HEK293 (cell line): ENCODE data around the gene HYOU1.

Source experiments
- BCL11A ChIP-seq: fragments of 450-650 bp; formaldehyde crosslinking; IDR thresholded peaks from 2 replicates; pipeline ENCODE4 v1.5.1; 2016; ENCODE audit warnings: low read depth, missing biosample characterization, missing genetic modification characterization
- HOXC10 ChIP-seq: sonication (generic); formaldehyde crosslinking; IDR thresholded peaks from 2 replicates; pipeline ENCODE4 v1.8.1; 2023; ENCODE audit warnings: mild to moderate bottlenecking, missing genetic modification reagents
- SP7 ChIP-seq: fragments of 450-650 bp; formaldehyde crosslinking; IDR thresholded peaks from 2 replicates; pipeline ENCODE4 v1.5.1; 2016; ENCODE audit warnings: missing biosample characterization, missing genetic modification characterization
- YY1 ChIP-seq: fragments of 450-650 bp; formaldehyde crosslinking; IDR thresholded peaks from 2 replicates; pipeline ENCODE4 v1.5.1; 2018; ENCODE audit warnings: missing biosample characterization, missing genetic modification characterization
- ZBTB20 ChIP-seq: fragments of 450-650 bp; formaldehyde crosslinking; IDR thresholded peaks from 2 replicates; pipeline ENCODE4 v1.5.1; 2016; ENCODE audit warnings: missing biosample characterization, missing genetic modification characterization
- ZNF211 ChIP-seq: fragments of 450-650 bp; formaldehyde crosslinking; IDR thresholded peaks from 2 replicates; pipeline ENCODE4 v1.5.1; 2016; ENCODE audit warnings: low read depth, missing biosample characterization, missing genetic modification characterization
- ZNF23 ChIP-seq: fragments of 450-650 bp; formaldehyde crosslinking; IDR thresholded peaks from 2 replicates; pipeline ENCODE4 v1.5.1; 2016; ENCODE audit warnings: missing biosample characterization, missing genetic modification characterization, borderline replicate concordance
- ZNF274 ChIP-seq, 2 experiments: fragments of 200-500 bp in 1 of 2; fragments of 450-650 bp in 1 of 2; sonication (Bioruptor generic) in 1 of 2; formaldehyde crosslinking in 1 of 2; IDR thresholded peaks; 2 replicates each; pipeline versions ENCODE4 v1.5.1 to v1.6.1; 2014 to 2016; ENCODE audit warnings: borderline replicate concordance in 1 of 2, inconsistent platforms in 1 of 2, low read length in 1 of 2, missing biosample characterization in 1 of 2, missing genetic modification characterization in 1 of 2
- ZNF341 ChIP-seq: fragments of 450-650 bp; formaldehyde crosslinking; IDR thresholded peaks from 2 replicates; pipeline ENCODE4; 2016; ENCODE audit warnings: low read depth, missing biosample characterization, missing genetic modification characterization
- ZNF416 ChIP-seq: fragments of 450-650 bp; formaldehyde crosslinking; IDR thresholded peaks from 2 replicates; pipeline ENCODE4 v1.5.1; 2016; ENCODE audit warnings: missing biosample characterization, missing genetic modification characterization
- ZNF473 ChIP-seq: fragments of 450-650 bp; formaldehyde crosslinking; IDR thresholded peaks from 2 replicates; pipeline ENCODE4 v1.5.1; 2017; ENCODE audit warnings: missing biosample characterization, missing genetic modification characterization
- ZNF48 ChIP-seq: fragments of 450-650 bp; formaldehyde crosslinking; IDR thresholded peaks from 2 replicates; pipeline ENCODE4 v1.5.1; 2016; ENCODE audit warnings: missing biosample characterization, missing genetic modification characterization
- ZNF777 ChIP-seq: fragments of 450-650 bp; formaldehyde crosslinking; IDR thresholded peaks from 2 replicates; pipeline ENCODE4 v1.5.1; 2017; ENCODE audit warnings: missing biosample characterization, missing genetic modification characterization, borderline replicate concordance
- ZNF791 ChIP-seq: fragments of 450-650 bp; formaldehyde crosslinking; IDR thresholded peaks from 2 replicates; pipeline ENCODE4 v1.5.1; 2016; ENCODE audit warnings: missing biosample characterization, missing genetic modification characterization
- ZSCAN30 ChIP-seq: fragments of 450-650 bp; IDR thresholded peaks from 2 replicates; pipeline ENCODE4 v1.5.1; 2018; ENCODE audit warnings: missing biosample characterization, mild to moderate bottlenecking, missing genetic modification characterization, moderate library complexity
- ZXDB ChIP-seq: fragments of 450-650 bp; formaldehyde crosslinking; IDR thresholded peaks from 2 replicates; pipeline ENCODE4 v1.5.1; 2016; ENCODE audit warnings: missing biosample characterization, missing genetic modification characterization
- TF ChIP-seq, protein P1 (sequence below): fragments of 450-650 bp; formaldehyde crosslinking; IDR thresholded peaks from 2 replicates; pipeline ENCODE4 v1.5.1; 2016; ENCODE audit warnings: missing biosample characterization, missing genetic modification characterization
- TF ChIP-seq, protein P2 (sequence below): fragments of 450-650 bp; formaldehyde crosslinking; IDR thresholded peaks from 2 replicates; pipeline ENCODE4 v1.5.1; 2016; ENCODE audit warnings: missing biosample characterization, missing genetic modification characterization
- TF ChIP-seq, protein P3 (sequence below): fragments of 450-650 bp; formaldehyde crosslinking; IDR thresholded peaks from 2 replicates; pipeline ENCODE4 v1.5.1; 2017; ENCODE audit warnings: missing biosample characterization, missing genetic modification characterization
- TF ChIP-seq, protein P4 (sequence below): fragments of 450-650 bp; formaldehyde crosslinking; IDR thresholded peaks from 2 replicates; pipeline ENCODE4 v1.5.1; 2017; ENCODE audit warnings: missing biosample characterization, missing genetic modification characterization
- TF ChIP-seq, protein P5 (sequence below): fragments of 450-650 bp; formaldehyde crosslinking; IDR thresholded peaks from 2 replicates; pipeline ENCODE4 v1.5.1; 2016; ENCODE audit warnings: missing biosample characterization, missing genetic modification characterization
- TF ChIP-seq, protein P6 (sequence below): fragments of 450-650 bp; formaldehyde crosslinking; IDR thresholded peaks from 2 replicates; pipeline ENCODE4 v1.5.1; 2016; ENCODE audit warnings: missing biosample characterization, missing genetic modification characterization
- TF ChIP-seq, protein P7 (sequence below): fragments of 450-650 bp; formaldehyde crosslinking; IDR thresholded peaks from 2 replicates; pipeline ENCODE4 v1.5.1; 2016; ENCODE audit warnings: missing biosample characterization, missing genetic modification characterization
- TF ChIP-seq, protein P8 (sequence below): fragments of 450-650 bp; formaldehyde crosslinking; IDR thresholded peaks from 2 replicates; pipeline ENCODE4 v1.5.1; 2016; ENCODE audit warnings: missing biosample characterization, missing genetic modification characterization

HYOU1 gene

DNA sequence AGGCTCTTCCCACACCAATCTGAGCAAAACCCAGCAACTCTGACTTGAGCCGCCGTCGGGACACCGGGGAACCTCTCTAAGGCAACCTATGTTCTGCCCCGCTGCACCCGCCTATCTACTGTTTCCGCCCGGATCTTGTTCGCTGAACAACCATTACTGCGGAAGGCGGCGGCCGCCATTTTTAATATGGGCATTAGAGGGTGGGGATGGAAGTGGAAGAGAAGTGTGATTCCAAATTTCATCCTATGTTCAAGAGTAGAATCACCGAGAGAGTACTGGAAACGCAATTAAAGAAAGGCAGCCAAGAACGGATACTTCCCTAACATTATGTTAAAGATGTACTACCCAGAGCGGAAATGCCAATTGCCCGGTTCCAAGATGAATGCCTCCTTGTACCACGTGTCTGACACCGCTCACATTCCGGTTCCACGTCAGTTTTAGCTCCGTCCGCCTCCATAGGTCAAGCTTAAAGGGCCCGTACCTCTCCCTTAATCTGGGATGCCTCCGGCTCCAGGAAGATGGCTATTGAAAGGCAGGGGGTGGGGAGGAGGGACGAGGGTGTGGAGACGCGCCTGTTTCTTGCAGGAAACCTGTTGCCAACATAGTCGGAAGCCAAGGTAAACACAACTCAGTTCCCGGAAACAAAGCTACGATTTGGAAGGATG lies 44.9 kb upstream of the HYOU1 start, which contains the start of gene DPAGT1 (continued):
- TF ChIP-seq, protein P1, sequence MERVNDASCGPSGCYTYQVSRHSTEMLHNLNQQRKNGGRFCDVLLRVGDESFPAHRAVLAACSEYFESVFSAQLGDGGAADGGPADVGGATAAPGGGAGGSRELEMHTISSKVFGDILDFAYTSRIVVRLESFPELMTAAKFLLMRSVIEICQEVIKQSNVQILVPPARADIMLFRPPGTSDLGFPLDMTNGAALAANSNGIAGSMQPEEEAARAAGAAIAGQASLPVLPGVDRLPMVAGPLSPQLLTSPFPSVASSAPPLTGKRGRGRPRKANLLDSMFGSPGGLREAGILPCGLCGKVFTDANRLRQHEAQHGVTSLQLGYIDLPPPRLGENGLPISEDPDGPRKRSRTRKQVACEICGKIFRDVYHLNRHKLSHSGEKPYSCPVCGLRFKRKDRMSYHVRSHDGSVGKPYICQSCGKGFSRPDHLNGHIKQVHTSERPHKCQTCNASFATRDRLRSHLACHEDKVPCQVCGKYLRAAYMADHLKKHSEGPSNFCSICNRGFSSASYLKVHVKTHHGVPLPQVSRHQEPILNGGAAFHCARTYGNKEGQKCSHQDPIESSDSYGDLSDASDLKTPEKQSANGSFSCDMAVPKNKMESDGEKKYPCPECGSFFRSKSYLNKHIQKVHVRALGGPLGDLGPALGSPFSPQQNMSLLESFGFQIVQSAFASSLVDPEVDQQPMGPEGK = peak; percentile 73; the same call in 1 of the 2 replicates
- TF ChIP-seq ZNF48 (tag by site-specific recombination) (no peak), ZBTB20 (tag by site-specific recombination) (peak; percentile 51; the same call in 1 of the 2 replicates), ZNF211 (tag by site-specific recombination) (no peak), BCL11A (tag by site-specific recombination) (0 out of 2 replicates have a peak, but pooled peaks have one; percentile 36), ZNF777 (tag by site-specific recombination) (no peak; the same call in 1 of the 2 replicates), ZNF341 (tag by site-specific recombination) (peak; percentile 71), ZNF416 (tag by site-specific recombination) (no peak), ZNF274 (IDR thresholded peaks at IDR 0.05; ENCODE audit: low read length) (no peak), ZNF274 (tag by site-specific recombination; IDR thresholded peaks at IDR 0.05; ENCODE audit: borderline replicate concordance) (no peak), ZNF791 (tag by site-specific recombination) (no peak), ZNF23 (tag by site-specific recombination) (no peak), YY1 (tag by site-specific recombination) (peak; percentile 98), HOXC10 (CRISPR knock-in tag) (no peak), SP7 (peak; percentile 63; the same call in 1 of the 2 replicates), ZSCAN30 (tag by site-specific recombination) (peak; percentile 4; the same call in 1 of the 2 replicates), ZNF473 (tag by site-specific recombination) (no peak), ZXDB (tag by site-specific recombination) (peak; percentile 86)
- TF ChIP-seq, protein P2, sequence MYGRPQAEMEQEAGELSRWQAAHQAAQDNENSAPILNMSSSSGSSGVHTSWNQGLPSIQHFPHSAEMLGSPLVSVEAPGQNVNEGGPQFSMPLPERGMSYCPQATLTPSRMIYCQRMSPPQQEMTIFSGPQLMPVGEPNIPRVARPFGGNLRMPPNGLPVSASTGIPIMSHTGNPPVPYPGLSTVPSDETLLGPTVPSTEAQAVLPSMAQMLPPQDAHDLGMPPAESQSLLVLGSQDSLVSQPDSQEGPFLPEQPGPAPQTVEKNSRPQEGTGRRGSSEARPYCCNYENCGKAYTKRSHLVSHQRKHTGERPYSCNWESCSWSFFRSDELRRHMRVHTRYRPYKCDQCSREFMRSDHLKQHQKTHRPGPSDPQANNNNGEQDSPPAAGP = peak; percentile 31; the same call in 1 of the 2 replicates
- TF ChIP-seq, protein P3, sequence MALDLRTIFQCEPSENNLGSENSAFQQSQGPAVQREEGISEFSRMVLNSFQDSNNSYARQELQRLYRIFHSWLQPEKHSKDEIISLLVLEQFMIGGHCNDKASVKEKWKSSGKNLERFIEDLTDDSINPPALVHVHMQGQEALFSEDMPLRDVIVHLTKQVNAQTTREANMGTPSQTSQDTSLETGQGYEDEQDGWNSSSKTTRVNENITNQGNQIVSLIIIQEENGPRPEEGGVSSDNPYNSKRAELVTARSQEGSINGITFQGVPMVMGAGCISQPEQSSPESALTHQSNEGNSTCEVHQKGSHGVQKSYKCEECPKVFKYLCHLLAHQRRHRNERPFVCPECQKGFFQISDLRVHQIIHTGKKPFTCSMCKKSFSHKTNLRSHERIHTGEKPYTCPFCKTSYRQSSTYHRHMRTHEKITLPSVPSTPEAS (tag by site-specific recombination) = no peak
- TF ChIP-seq, protein P4, sequence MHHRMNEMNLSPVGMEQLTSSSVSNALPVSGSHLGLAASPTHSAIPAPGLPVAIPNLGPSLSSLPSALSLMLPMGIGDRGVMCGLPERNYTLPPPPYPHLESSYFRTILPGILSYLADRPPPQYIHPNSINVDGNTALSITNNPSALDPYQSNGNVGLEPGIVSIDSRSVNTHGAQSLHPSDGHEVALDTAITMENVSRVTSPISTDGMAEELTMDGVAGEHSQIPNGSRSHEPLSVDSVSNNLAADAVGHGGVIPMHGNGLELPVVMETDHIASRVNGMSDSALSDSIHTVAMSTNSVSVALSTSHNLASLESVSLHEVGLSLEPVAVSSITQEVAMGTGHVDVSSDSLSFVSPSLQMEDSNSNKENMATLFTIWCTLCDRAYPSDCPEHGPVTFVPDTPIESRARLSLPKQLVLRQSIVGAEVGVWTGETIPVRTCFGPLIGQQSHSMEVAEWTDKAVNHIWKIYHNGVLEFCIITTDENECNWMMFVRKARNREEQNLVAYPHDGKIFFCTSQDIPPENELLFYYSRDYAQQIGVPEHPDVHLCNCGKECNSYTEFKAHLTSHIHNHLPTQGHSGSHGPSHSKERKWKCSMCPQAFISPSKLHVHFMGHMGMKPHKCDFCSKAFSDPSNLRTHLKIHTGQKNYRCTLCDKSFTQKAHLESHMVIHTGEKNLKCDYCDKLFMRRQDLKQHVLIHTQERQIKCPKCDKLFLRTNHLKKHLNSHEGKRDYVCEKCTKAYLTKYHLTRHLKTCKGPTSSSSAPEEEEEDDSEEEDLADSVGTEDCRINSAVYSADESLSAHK (tag by site-specific recombination) = no peak
- TF ChIP-seq, protein P5, sequence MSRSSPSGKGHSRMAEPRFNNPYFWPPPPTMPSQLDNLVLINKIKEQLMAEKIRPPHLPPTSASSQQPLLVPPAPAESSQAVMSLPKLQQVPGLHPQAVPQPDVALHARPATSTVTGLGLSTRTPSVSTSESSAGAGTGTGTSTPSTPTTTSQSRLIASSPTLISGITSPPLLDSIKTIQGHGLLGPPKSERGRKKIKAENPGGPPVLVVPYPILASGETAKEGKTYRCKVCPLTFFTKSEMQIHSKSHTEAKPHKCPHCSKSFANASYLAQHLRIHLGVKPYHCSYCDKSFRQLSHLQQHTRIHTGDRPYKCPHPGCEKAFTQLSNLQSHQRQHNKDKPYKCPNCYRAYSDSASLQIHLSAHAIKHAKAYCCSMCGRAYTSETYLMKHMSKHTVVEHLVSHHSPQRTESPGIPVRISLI (tag by site-specific recombination) = no peak
- TF ChIP-seq, protein P6, sequence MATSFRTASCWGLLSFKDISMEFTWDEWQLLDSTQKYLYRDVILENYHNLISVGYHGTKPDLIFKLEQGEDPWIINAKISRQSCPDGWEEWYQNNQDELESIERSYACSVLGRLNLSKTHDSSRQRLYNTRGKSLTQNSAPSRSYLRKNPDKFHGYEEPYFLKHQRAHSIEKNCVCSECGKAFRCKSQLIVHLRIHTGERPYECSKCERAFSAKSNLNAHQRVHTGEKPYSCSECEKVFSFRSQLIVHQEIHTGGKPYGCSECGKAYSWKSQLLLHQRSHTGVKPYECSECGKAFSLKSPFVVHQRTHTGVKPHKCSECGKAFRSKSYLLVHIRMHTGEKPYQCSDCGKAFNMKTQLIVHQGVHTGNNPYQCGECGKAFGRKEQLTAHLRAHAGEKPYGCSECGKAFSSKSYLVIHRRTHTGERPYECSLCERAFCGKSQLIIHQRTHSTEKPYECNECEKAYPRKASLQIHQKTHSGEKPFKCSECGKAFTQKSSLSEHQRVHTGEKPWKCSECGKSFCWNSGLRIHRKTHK = no peak
- TF ChIP-seq, protein P7, sequence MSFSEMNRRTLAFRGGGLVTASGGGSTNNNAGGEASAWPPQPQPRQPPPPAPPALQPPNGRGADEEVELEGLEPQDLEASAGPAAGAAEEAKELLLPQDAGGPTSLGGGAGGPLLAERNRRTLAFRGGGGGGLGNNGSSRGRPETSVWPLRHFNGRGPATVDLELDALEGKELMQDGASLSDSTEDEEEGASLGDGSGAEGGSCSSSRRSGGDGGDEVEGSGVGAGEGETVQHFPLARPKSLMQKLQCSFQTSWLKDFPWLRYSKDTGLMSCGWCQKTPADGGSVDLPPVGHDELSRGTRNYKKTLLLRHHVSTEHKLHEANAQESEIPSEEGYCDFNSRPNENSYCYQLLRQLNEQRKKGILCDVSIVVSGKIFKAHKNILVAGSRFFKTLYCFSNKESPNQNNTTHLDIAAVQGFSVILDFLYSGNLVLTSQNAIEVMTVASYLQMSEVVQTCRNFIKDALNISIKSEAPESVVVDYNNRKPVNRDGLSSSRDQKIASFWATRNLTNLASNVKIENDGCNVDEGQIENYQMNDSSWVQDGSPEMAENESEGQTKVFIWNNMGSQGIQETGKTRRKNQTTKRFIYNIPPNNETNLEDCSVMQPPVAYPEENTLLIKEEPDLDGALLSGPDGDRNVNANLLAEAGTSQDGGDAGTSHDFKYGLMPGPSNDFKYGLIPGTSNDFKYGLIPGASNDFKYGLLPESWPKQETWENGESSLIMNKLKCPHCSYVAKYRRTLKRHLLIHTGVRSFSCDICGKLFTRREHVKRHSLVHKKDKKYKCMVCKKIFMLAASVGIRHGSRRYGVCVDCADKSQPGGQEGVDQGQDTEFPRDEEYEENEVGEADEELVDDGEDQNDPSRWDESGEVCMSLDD (tag by site-specific recombination) = 0 out of 2 replicates have a peak, but pooled peaks have one; percentile 40
- TF ChIP-seq, protein P8, sequence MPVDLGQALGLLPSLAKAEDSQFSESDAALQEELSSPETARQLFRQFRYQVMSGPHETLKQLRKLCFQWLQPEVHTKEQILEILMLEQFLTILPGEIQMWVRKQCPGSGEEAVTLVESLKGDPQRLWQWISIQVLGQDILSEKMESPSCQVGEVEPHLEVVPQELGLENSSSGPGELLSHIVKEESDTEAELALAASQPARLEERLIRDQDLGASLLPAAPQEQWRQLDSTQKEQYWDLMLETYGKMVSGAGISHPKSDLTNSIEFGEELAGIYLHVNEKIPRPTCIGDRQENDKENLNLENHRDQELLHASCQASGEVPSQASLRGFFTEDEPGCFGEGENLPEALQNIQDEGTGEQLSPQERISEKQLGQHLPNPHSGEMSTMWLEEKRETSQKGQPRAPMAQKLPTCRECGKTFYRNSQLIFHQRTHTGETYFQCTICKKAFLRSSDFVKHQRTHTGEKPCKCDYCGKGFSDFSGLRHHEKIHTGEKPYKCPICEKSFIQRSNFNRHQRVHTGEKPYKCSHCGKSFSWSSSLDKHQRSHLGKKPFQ (tag by site-specific recombination) = no peak
